HG02938 (cell line): ENCODE data around the gene MTFR1L.

Experiments
- ATAC-seq: cut with Tn5 transposase; IDR thresholded peaks from one replicate; pipeline ENCODE4 v1.9.1; 2021; ENCODE audit warnings: mild to moderate bottlenecking, moderate library complexity; ENCODE audit not compliant: unreplicated experiment

The MTFR1L gene

GRCh38 chr1:25787760-25788166 lies 32.0 kb upstream of the MTFR1L start:
- ATAC-seq, result no peak

GRCh38 chr1:25790472-25790871 lies 29.3 kb upstream of the MTFR1L start:
- no peak for ATAC-seq

- no peak for ATAC-seq
Measured at GRCh38 chr1:25792115-25792514, 27.6 kb upstream of the MTFR1L start.

GRCh38 chr1:25793585-25794170 lies 26.1 kb upstream of the MTFR1L start:
- no peak for ATAC-seq

DNA sequence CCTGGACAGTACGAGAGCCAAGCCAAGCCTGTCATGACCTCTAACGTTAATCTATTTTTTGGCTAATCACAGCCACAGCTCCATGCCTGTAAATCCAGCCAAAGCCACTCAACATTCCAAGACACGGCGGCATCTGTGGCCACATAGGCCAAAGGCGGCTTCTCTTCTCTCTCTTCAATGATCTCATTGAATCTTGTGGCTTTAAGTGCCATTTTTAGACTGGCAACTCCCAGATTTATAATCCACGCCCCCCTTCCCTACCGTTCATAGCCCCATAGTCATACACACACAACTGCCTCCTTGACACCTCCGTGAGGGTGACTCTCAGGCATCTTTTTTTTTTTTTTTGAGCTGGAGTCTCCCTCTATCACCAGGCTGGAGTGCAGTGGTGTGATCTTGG lies 25.4 kb upstream of the MTFR1L start:
- ATAC-seq, result no peak

DNA sequence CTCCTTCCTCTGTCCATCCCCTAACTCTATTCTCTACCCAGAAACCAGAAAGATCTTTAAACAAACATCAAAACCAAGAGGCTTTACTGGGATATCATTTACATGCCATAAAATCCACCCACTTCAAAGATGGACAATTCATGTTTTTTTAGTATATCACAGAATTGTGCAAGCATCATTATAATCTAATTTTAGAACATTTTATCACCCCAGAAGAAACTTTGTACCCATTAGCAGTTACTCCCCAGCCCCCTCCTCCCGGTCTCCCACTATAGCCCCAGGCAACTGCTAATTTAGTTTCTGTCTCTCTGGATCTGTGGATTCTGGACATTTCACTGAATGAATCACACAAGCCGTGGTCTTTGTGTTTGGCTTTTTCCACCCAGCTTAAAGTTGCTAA lies 24.5 kb upstream of the MTFR1L start:
- no peak for ATAC-seq

- ATAC-seq, result no peak
Measured at GRCh38 chr1:25795946-25796810, 23.6 kb upstream of the MTFR1L start.

GRCh38 chr1:25796811-25797458 lies 22.8 kb upstream of the MTFR1L start:
- ATAC-seq, result no peak

GRCh38 chr1:25797939-25798338 lies 21.8 kb upstream of the MTFR1L start:
- ATAC-seq, result no peak

DNA sequence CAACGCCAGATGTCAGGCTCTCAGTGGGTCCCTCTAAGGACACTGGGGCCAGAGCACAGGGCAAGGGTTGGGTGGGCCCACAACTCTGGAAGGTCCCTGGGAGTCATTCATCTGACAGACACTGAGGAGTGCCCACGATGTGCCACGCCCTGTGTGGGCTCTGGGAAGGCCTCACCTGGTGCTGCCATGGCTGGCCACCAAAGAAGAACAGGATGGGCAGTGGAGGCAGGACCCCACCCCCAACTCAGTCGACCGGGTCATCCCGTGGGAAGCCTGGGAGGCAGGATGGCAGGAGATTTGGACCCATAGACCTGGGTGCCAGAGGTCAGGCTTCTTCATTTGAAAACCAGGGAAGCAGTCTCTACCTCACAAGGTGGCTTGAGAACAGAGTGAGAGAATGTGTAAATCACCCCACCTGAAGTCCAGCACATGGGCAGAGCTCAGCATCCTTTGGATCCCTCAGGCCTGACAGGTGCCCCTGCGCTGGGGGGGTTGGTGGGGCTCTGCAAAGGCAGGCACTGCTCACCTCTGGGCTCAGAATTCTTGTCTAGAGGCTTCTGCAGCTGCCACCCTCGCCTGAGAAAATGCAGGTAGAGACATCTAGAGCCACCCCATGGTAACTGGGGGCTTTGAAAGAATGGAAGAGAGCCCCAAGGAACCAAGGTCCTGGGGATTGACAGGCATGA lies 20.9 kb upstream of the MTFR1L start:
- no peak for ATAC-seq

DNA sequence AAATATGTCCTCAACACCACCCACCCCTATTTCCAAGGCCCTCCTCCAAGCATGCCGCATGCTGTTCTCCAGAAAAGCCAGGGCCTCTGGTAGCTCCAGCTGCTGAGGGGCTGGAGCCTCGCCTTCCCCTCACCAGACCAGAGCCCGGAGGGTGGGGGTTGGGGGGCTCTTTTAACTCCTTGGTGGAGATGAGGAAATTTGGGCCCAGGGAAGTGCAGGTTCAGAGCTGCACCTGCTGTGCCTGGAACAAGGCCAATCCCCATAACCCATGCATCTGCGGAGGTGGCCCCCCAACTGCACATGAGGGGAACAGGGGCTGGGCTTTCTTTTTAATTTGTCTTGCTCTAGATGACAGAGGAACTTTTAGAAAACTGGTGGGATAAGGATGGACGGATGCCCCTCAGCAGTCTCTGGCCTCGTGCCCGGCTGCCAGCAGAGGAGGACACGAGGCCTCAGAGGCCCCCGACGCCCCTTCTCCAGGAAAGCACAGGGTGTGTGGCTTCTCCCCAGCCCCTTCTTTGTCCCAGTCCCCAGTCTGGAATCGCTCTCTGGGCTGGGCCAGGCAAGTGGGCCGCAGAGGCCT lies 20.3 kb upstream of the MTFR1L start:
- no peak for ATAC-seq

- ATAC-seq, result no peak
Measured at GRCh38 chr1:25799935-25800702, 19.6 kb upstream of the MTFR1L start, which contains the start of gene SELENON. Gene SELENON, plus strand, starts transcription at chr1:25800193. Its CDS starts 38 bp downstream, at chr1:25800231.

DNA sequence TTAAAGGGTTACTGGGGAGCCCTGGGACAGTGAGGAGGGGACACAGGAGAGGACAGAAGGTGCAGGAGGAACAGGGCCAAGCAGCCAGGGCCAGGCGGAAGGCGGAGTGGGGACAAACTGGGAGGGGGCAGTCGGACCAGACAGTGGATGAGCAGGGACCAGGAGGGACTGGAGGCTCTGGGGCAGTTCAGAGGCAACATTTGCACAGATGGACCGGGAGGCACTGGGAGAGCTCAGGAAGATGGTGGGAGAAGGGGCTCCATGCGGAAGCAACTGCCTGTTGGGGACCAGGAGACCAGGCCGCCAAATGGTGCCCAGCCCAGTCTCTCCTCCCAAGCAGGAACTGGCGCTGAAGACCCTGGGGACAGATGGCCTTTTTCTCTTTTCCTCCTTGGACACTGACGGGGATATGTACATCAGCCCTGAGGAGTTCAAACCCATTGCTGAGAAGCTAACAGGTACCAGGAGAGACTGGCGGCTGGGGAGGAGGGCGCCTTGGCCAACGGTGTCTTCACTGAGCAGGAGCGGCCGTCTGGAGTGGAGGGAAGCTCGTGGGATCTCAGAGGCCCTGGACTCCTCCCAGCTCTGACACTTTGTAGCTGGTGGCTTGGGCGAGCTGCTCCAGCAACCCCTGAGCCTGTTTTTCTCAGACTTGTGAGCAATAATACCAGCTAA lies 18.9 kb upstream of the MTFR1L start:
- ATAC-seq, result no peak

GRCh38 chr1:25802915-25803314 lies 16.8 kb upstream of the MTFR1L start:
- ATAC-seq, result no peak

- no peak for ATAC-seq
Measured at GRCh38 chr1:25803368-25803767, 16.4 kb upstream of the MTFR1L start.

DNA sequence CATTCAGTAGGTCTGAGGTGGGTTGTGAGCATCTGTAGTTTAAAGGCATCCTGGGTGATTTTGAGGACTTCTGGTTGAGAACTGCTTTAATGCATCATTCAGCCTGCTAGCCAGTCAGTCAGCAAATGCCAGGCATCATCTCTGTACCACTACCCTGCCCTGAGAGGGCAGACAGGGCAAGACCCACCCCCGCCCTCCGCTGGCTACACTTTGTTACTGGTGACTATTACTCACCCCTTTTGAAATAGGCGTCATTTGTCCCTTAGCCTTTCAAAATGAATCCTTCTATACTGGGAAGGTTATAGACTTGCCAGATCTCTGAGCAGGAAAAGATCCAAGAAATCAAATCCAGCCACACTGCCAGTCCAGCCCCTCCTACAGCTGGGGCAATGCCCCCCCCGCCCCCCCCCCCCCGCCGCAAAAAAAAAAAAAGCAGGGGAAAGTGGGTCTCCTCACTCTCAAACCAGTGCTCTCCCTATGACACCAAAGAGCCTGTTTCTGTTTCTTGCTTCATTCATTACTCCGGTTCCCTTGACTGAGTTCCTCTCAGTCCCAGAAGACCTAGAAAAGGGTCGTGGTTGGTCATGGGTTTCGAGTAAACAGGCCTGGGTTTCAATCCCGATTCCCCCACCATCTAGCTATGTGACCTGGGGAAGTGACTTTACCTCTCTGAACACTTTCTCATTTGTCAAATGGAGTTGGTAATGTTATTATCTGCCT lies 15.3 kb upstream of the MTFR1L start:
- no peak for ATAC-seq

DNA sequence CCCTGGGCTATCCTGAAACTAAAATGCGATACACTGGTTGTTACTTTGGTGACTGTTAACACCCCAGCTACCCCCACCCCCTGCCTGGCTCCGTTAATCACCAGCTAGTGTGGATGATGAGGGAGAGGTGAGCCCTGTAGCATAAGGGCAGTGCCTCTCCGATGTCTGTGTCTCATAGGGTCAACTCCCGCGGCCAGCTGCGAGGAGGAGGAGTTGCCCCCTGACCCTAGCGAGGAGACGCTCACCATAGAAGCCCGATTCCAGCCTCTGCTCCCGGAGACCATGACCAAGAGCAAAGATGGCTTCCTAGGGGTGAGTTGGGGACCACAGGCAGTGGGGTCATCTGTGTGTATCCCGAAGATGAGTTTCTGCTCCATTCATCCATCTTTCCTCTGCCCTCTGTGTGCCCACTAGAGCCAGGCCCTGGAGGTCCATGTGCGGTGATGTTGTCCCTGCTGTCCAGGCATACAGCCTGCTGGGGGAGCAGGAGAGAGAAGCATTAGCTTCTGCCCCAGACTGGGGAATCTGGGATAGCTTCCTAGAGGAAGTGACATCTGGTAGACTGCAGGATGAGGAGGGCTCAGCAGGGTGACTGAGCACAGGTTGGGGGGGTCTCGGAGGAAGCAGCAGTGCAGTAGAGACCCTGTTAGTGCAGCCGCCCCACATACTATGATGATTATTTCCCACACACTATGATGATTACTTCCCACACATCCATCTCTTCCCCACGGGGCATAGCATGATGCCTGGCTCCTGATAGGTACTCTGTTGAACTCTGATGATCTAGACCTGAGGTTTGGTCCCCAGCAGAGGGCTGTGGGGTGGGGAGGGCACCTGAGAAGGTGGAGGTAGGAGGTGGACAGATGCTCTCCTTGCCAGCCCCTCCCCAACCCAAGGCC lies 14.5 kb upstream of the MTFR1L start:
- ATAC-seq, result no peak

GRCh38 chr1:25805863-25806225 lies 13.9 kb upstream of the MTFR1L start:
- no peak for ATAC-seq
